ENCODE measurements around the gene CMIP. TPM values are rescaled to one million over a fixed set of nuclear protein-coding genes. Genes with fewer than 3 reads are reported as not detected.

The CMIP gene
- total RNA-seq, 2 donors from 2014 or later = 30.1 to 95.1 TPM

GRCh38 chr16:81461766-81462165 lies 17.2 kb downstream of the CMIP start:
- H3K9me3 ChIP-seq = no peaks in the 10 kb centered on the region
- no peak overlapping the region for H3K4me3 ChIP-seq
- H3K36me3 ChIP-seq = no peaks in the 10 kb centered on the region
- WGBS = 91% methylated on average over 4 of the region's 4 CpGs
- TF ChIP-seq, protein P1, sequence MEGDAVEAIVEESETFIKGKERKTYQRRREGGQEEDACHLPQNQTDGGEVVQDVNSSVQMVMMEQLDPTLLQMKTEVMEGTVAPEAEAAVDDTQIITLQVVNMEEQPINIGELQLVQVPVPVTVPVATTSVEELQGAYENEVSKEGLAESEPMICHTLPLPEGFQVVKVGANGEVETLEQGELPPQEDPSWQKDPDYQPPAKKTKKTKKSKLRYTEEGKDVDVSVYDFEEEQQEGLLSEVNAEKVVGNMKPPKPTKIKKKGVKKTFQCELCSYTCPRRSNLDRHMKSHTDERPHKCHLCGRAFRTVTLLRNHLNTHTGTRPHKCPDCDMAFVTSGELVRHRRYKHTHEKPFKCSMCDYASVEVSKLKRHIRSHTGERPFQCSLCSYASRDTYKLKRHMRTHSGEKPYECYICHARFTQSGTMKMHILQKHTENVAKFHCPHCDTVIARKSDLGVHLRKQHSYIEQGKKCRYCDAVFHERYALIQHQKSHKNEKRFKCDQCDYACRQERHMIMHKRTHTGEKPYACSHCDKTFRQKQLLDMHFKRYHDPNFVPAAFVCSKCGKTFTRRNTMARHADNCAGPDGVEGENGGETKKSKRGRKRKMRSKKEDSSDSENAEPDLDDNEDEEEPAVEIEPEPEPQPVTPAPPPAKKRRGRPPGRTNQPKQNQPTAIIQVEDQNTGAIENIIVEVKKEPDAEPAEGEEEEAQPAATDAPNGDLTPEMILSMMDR (IDR thresholded peaks at IDR 0.05) = no peak
- TF ChIP-seq POLR2AphosphoS5 (IDR thresholded peaks at IDR 0.05) (no peak), POLR2A (IDR thresholded peaks at IDR 0.05) (no peak)
- H3K27ac ChIP-seq = no peak overlapping the region
- intact Hi-C loops (cut with DNase I) = no loop called here
- no peaks in the 10 kb centered on the region for H3K27me3 ChIP-seq (replicated peaks; ENCODE audit: insufficient read depth)
- DNase-seq (ENCODE audit: low spot score) = no peak
- H3K4me1 ChIP-seq (replicated peaks) = no peaks in the 10 kb centered on the region

DNA sequence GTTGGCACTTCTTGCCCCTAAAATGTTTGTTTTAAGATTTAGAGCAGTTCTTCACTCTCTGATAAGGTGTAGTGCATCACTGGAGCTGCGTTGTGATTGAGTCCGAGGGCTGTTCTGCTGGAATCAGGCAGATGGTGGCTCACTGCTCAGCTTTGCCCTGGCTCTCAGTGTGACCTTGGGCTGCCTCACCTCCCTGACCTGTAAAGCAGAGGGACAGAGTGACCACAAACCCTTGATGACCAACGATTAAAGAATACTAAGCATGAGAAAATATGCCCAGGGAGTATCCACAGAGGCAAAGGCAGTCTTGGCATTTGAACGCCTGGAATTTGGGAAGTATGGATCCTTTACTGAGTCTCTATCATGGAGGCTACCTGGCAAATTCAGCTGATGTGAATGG lies 18.1 kb downstream of the CMIP start:
- Histone ChIP-seq H3K9me3 (no peaks in the 10 kb centered on the region), H3K4me3 (no peak overlapping the region), H3K4me1 (replicated peaks) (no peaks in the 10 kb centered on the region), H3K27ac (no peak overlapping the region), H3K27me3 (replicated peaks; ENCODE audit: insufficient read depth) (no peaks in the 10 kb centered on the region), H3K36me3 (no peaks in the 10 kb centered on the region)
- no peak for DNase-seq (ENCODE audit: low spot score)
- intact Hi-C loops (cut with DNase I) = no loop called here
- TF ChIP-seq POLR2A (IDR thresholded peaks at IDR 0.05) = no peak
- TF ChIP-seq, protein P1 (IDR thresholded peaks at IDR 0.05) = no peak
- no peak for TF ChIP-seq POLR2AphosphoS5 (IDR thresholded peaks at IDR 0.05)
- 55% methylated on average over 4 of the region's 4 CpGs for WGBS

GRCh38 chr16:81463296-81463890 lies 18.8 kb downstream of the CMIP start:
- no peak overlapping the region for H3K27ac ChIP-seq
- 51% methylated on average over 16 of the region's 16 CpGs for WGBS

GRCh38 chr16:81464279-81464678 lies 19.7 kb downstream of the CMIP start:
- H3K4me1 ChIP-seq (replicated peaks) = no peaks in the 10 kb centered on the region
- intact Hi-C loops (cut with DNase I) = no loop called here
- no peaks in the 10 kb centered on the region for H3K27me3 ChIP-seq (replicated peaks; ENCODE audit: insufficient read depth)
- WGBS = 92% methylated on average over 5 of the region's 5 CpGs
- no peak for DNase-seq (ENCODE audit: low spot score)
- H3K27ac ChIP-seq = no peak overlapping the region
- H3K9me3 ChIP-seq = no peaks in the 10 kb centered on the region
- H3K4me3 ChIP-seq = no peak overlapping the region
- TF ChIP-seq, protein P1 (IDR thresholded peaks at IDR 0.05) = no peak
- TF ChIP-seq POLR2A (IDR thresholded peaks at IDR 0.05) (no peak), POLR2AphosphoS5 (IDR thresholded peaks at IDR 0.05) (no peak)
- no peaks in the 10 kb centered on the region for H3K36me3 ChIP-seq

More at GRCh38 chr16:81463296-81463890, 18.8 kb downstream of the CMIP start:
- Histone ChIP-seq H3K4me3 (no peak overlapping the region), H3K4me1 (replicated peaks) (no peaks in the 10 kb centered on the region), H3K36me3 (no peaks in the 10 kb centered on the region), H3K9me3 (no peaks in the 10 kb centered on the region), H3K27me3 (replicated peaks; ENCODE audit: insufficient read depth) (no peaks in the 10 kb centered on the region)
- TF ChIP-seq, protein P1 (IDR thresholded peaks at IDR 0.05) = no peak
- TF ChIP-seq POLR2A (IDR thresholded peaks at IDR 0.05) (no peak), POLR2AphosphoS5 (IDR thresholded peaks at IDR 0.05) (no peak)
- DNase-seq (ENCODE audit: low spot score) = no peak
- intact Hi-C loops (cut with DNase I) = no loop called here

- Histone ChIP-seq H3K4me1 (replicated peaks) (no peaks in the 10 kb centered on the region), H3K27me3 (replicated peaks; ENCODE audit: insufficient read depth) (no peaks in the 10 kb centered on the region), H3K36me3 (no peaks in the 10 kb centered on the region), H3K9me3 (no peaks in the 10 kb centered on the region), H3K27ac (no peak overlapping the region), H3K4me3 (no peak overlapping the region)
- DNase-seq (ENCODE audit: low spot score) = no peak
- TF ChIP-seq POLR2A (IDR thresholded peaks at IDR 0.05) (no peak), POLR2AphosphoS5 (IDR thresholded peaks at IDR 0.05) (no peak)
- TF ChIP-seq, protein P1 (IDR thresholded peaks at IDR 0.05) = no peak
- intact Hi-C loops (cut with DNase I) = no loop called here
- WGBS = 93% methylated on average over 18 of the region's 18 CpGs
Measured at GRCh38 chr16:81465375-81465943, 20.9 kb downstream of the CMIP start.

Data from prostate gland (tissue), 2 donors.